Osteoblast (primary cell): ENCODE measurements around the gene MEIS3. TPM values are rescaled to one million over a fixed set of nuclear protein-coding genes. Genes with fewer than 3 reads are reported as not detected.

Experiments used
- DNase-seq: peaks from one replicate; pipeline ENCODE4 v3.0.0; 2011; ENCODE audit warnings: low spot score, mixed read lengths; ENCODE audit not compliant: insufficient read length; ENCODE audit errors: missing footprints
- H2AFZ ChIP-seq: 2 replicates; pipeline ENCODE4 v1.6.0; 2011; ENCODE audit warnings: mild to moderate bottlenecking, low read length
- H3K27ac ChIP-seq: 2 replicates; pipeline ENCODE4 v1.5.1; 2011; ENCODE audit warnings: mild to moderate bottlenecking, low read depth, low read length, moderate library complexity
- H3K27me3 ChIP-seq: 2 replicates; pipeline ENCODE4 v1.6.0; 2012; ENCODE audit warnings: mild to moderate bottlenecking, control low read depth, inconsistent platforms, low read length, moderate library complexity; ENCODE audit not compliant: insufficient read depth
- H3K36me3 ChIP-seq: 2 replicates; pipeline ENCODE4 v1.5.1; 2011; ENCODE audit warnings: mild to moderate bottlenecking, low read length, control low read depth, moderate library complexity; ENCODE audit not compliant: insufficient read depth
- H3K4me1 ChIP-seq: 2 replicates; pipeline ENCODE4 v1.5.1; 2011; ENCODE audit warnings: mild to moderate bottlenecking, low read length, control low read depth, moderate library complexity; ENCODE audit not compliant: insufficient read depth
- H3K4me2 ChIP-seq: 2 replicates; pipeline ENCODE4 v1.6.0; 2011; ENCODE audit warnings: mild to moderate bottlenecking, low read length; ENCODE audit not compliant: insufficient read depth
- H3K4me3 ChIP-seq: fragments of 200-600 bp; sonication (generic); 3 replicates; pipeline ENCODE4 v1.5.1; 2012; ENCODE audit warnings: mild to moderate bottlenecking, low read length, inconsistent platforms; ENCODE audit not compliant: insufficient read depth
- H3K79me2 ChIP-seq: 2 replicates; pipeline ENCODE4 v1.6.0; 2012; ENCODE audit warnings: mild to moderate bottlenecking, low read length, control low read depth, inconsistent platforms; ENCODE audit not compliant: insufficient read depth
- H3K9me3 ChIP-seq: 2 replicates; pipeline ENCODE4 v1.5.1; 2011; ENCODE audit warnings: low read depth, low read length, control low read depth
- H4K20me1 ChIP-seq: 2 replicates; pipeline ENCODE4 v1.6.0; 2012; ENCODE audit warnings: mild to moderate bottlenecking, low read length, control low read depth; ENCODE audit not compliant: insufficient read depth
- total RNA-seq: library from RNA; depleted of rRNA; stranded (reverse); fragments of >200 nt; gene quantifications from 2 replicates; pipeline ENCODE4 v1.2.3, GENCODE V29; 2012
- TF ChIP-seq, protein P1 (sequence below): IDR thresholded peaks from 2 replicates; pipeline ENCODE4 v1.5.1; 2011; ENCODE audit warnings: mild to moderate bottlenecking, low read depth, low read length, moderate library complexity; ENCODE audit errors: extremely low read depth

Gene MEIS3
- total RNA-seq, 1 donor, result 8.3 TPM

DNA sequence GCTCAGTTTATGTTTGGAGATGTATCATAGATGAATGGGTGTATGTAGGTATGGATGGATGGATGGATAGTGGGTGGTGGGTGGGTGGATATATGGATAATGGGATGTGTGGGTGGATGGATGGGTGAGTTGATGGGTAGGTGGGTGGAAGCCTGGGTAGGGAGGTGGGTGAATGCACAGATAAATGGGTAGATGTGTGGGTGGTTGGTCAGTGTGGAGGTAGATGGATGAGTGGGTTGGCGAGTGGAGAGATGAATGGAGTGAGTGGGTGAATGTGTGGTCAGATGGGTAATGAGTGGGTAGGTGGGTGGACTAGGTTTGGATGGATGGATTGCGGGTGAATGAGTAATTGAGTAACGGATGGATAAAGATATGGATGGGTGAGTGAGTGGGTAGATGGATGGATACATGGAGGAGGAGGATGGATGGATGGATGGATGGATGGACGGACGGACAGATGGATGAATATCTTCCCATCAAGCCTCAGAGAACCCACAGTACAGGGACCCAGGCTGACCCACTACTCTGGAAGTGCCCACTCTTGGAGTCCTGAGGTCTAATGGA, 13.4 kb downstream of the MEIS3 start:
- no peaks in the 10 kb centered on the region for H3K9me3 ChIP-seq
- no peak overlapping the region for H3K4me2 ChIP-seq
- H4K20me1 ChIP-seq, result no peaks in the 10 kb centered on the region
- no peaks in the 10 kb centered on the region for H3K4me1 ChIP-seq
- H3K36me3 ChIP-seq, result no peaks in the 10 kb centered on the region
- no peak overlapping the region for H3K27ac ChIP-seq
- no peak overlapping the region for H3K4me3 ChIP-seq
- H2AFZ ChIP-seq, result no peak overlapping the region
- DNase-seq, result peak; percentile 63
- peaks cover 6% of the 10 kb centered on the region for H3K27me3 ChIP-seq
- no peaks in the 10 kb centered on the region for H3K79me2 ChIP-seq
- TF ChIP-seq, protein P1, sequence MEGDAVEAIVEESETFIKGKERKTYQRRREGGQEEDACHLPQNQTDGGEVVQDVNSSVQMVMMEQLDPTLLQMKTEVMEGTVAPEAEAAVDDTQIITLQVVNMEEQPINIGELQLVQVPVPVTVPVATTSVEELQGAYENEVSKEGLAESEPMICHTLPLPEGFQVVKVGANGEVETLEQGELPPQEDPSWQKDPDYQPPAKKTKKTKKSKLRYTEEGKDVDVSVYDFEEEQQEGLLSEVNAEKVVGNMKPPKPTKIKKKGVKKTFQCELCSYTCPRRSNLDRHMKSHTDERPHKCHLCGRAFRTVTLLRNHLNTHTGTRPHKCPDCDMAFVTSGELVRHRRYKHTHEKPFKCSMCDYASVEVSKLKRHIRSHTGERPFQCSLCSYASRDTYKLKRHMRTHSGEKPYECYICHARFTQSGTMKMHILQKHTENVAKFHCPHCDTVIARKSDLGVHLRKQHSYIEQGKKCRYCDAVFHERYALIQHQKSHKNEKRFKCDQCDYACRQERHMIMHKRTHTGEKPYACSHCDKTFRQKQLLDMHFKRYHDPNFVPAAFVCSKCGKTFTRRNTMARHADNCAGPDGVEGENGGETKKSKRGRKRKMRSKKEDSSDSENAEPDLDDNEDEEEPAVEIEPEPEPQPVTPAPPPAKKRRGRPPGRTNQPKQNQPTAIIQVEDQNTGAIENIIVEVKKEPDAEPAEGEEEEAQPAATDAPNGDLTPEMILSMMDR, result no peak

DNA sequence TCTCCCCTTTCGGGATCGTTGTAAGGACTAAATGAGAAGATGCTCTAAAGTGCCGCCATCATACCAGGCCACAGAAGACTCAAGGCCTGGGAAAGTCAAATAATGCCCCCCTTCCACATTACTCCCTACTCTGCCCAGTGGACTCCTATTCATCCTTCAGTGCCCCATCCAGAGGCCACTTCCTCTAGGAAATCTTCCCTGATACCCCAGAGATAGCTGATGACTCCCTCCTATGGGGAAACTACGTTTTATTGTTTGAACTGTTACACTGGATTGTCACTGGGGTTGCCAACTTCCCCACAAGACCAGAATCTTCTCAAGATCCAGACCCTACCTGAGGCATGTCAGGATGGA, 14.2 kb downstream of the MEIS3 start:
- Histone ChIP-seq H3K27ac (no peak overlapping the region), H3K4me1 (no peaks in the 10 kb centered on the region), H3K4me2 (no peak overlapping the region), H3K79me2 (no peaks in the 10 kb centered on the region), H4K20me1 (no peaks in the 10 kb centered on the region), H2AFZ (no peak overlapping the region), H3K27me3 (peaks cover 6% of the 10 kb centered on the region), H3K36me3 (no peaks in the 10 kb centered on the region), H3K9me3 (no peaks in the 10 kb centered on the region), H3K4me3 (no peak overlapping the region)
- TF ChIP-seq, protein P1, result no peak
- peak; percentile 25 for DNase-seq

- no peak overlapping the region for H3K4me2 ChIP-seq
- no peak overlapping the region for H3K4me3 ChIP-seq
- H2AFZ ChIP-seq, result no peak overlapping the region
- TF ChIP-seq, protein P1, result no peak
- H4K20me1 ChIP-seq, result no peaks in the 10 kb centered on the region
- no peak overlapping the region for H3K27ac ChIP-seq
- peak; percentile 84 for DNase-seq
- peaks cover 6% of the 10 kb centered on the region for H3K27me3 ChIP-seq
- H3K9me3 ChIP-seq, result no peaks in the 10 kb centered on the region
- H3K4me1 ChIP-seq, result no peaks in the 10 kb centered on the region
- no peaks in the 10 kb centered on the region for H3K36me3 ChIP-seq
- H3K79me2 ChIP-seq, result no peaks in the 10 kb centered on the region
Measured at GRCh38 chr19:47404334-47405196, 14.8 kb downstream of the MEIS3 start.

- no peaks in the 10 kb centered on the region for H3K4me1 ChIP-seq
- DNase-seq, result peak; percentile 62
- H3K27ac ChIP-seq, result no peak overlapping the region
- H3K79me2 ChIP-seq, result no peaks in the 10 kb centered on the region
- no peaks in the 10 kb centered on the region for H3K36me3 ChIP-seq
- TF ChIP-seq, protein P1, result no peak
- H3K4me3 ChIP-seq, result no peak overlapping the region
- no peak overlapping the region for H2AFZ ChIP-seq
- H3K27me3 ChIP-seq, result peaks cover 3% of the 10 kb centered on the region
- no peaks in the 10 kb centered on the region for H4K20me1 ChIP-seq
- H3K9me3 ChIP-seq, result no peaks in the 10 kb centered on the region
- no peak overlapping the region for H3K4me2 ChIP-seq
Measured at GRCh38 chr19:47402504-47402903, 16.8 kb downstream of the MEIS3 start.
